K562 (cell line): ENCODE data around the gene FIZ1. TPM values are rescaled to one million over a fixed set of nuclear protein-coding genes. Genes with fewer than 3 reads are reported as not detected.

Source experiments
- ATAC-seq: fragments of 200-7000 bp; cut with Tn5 transposase; 3 replicates; pipeline ENCODE4 v1.9.1; 2020; ENCODE audit warnings: moderate library complexity
- BruUV-seq: library from RNA; stranded (reverse); fragments of 400-500 nt; replicated peaks from 2 replicates; lab custom pipeline; 2021; lab: Mats Ljungman, UMichigan
- CTCF ChIA-PET: fragments of 300-600 bp; formaldehyde crosslinking; extraction: SDS; loops from one replicate; lab custom pipeline; 2021; ENCODE audit warnings: low intra/inter-chr PET ratio; lab: Yijun Ruan, JAX
- POLR2A ChIA-PET: fragments of 300-600, 350-650 bp; sonication (Branson Sonifier 250); formaldehyde crosslinking; extraction: SDS; loops from one replicate; lab custom pipeline; 2021; ENCODE audit warnings: antibody characterized with exemption, inconsistent platforms; lab: Yijun Ruan, JAX
- DNase-seq, 4 experiments: peaks; one replicate each; pipeline versions ENCODE4 v3.0.0 to v3.0.0-alpha.2; 2011 to 2018; ENCODE audit warnings: low spot score in 3 of 4, mixed read lengths in 3 of 4; ENCODE audit errors: extremely low read depth in 1 of 4
- FAIRE-seq: peaks from 2 replicates; lab custom pipeline; 2011; peaks lifted over from hg19 to GRCh38; lab: Jason Lieb, UNC
- H2AFZ ChIP-seq: 2 replicates; pipeline ENCODE4 v1.6.0; 2011; ENCODE audit warnings: low read depth, low read length, control low read depth, inconsistent platforms
- H3K27ac ChIP-seq: fragments of 200-600 bp; 3 replicates; pipeline ENCODE4 v1.8.0; 2011; ENCODE audit warnings: low read depth, mild to moderate bottlenecking, control low read depth, inconsistent platforms, low read length, moderate library complexity, mixed read lengths; ENCODE audit errors: extremely low read depth
- H3K27me3 ChIP-seq, 2 experiments: fragments of 300-600 bp in 1 of 2; 2 replicates in 1 of 2; 3 replicates in 1 of 2; pipeline versions ENCODE4 v1.6.0 to v1.8.0; 2011; ENCODE audit warnings: inconsistent platforms in 2 of 2, low read length in 2 of 2, mild to moderate bottlenecking in 1 of 2, mixed read lengths in 1 of 2, moderate library complexity in 1 of 2; ENCODE audit not compliant: control insufficient read depth in 2 of 2, insufficient read depth in 2 of 2
- H3K36me3 ChIP-seq: fragments of 300-600 bp; 3 replicates; pipeline ENCODE4 v1.8.0; 2011; ENCODE audit warnings: mild to moderate bottlenecking, low read length, inconsistent platforms; ENCODE audit not compliant: control insufficient read depth, insufficient read depth
- H3K4me1 ChIP-seq, 2 experiments: fragments of 200-600 bp in 1 of 2; replicated peaks in 1 of 2; 2 replicates in 1 of 2; 3 replicates in 1 of 2; pipeline versions ENCODE4 v1.5.1 to v1.8.0; 2011; ENCODE audit warnings: inconsistent platforms in 2 of 2, low read length in 2 of 2, mild to moderate bottlenecking in 1 of 2, mixed read lengths in 1 of 2, moderate library complexity in 1 of 2; ENCODE audit not compliant: control insufficient read depth in 2 of 2, insufficient read depth in 2 of 2
- H3K4me2 ChIP-seq: 2 replicates; pipeline ENCODE4 v1.6.1; 2011; ENCODE audit warnings: low read length, control low read depth, inconsistent platforms, mixed read lengths; ENCODE audit not compliant: insufficient read depth
- H3K4me3 ChIP-seq: fragments of 200-600 bp; sonication (generic), shearing (Covaris generic); 2 replicates; pipeline ENCODE4 v1.5.1; 2016; ENCODE audit warnings: control low read depth, inconsistent platforms
- H3K79me2 ChIP-seq: fragments of 200-600 bp; 3 replicates; pipeline ENCODE4 v1.8.0; 2011; ENCODE audit warnings: low read length, inconsistent platforms; ENCODE audit not compliant: control insufficient read depth, insufficient read depth
- H3K9ac ChIP-seq, 2 experiments: 2 replicates each; pipeline versions ENCODE4 v1.6.0 to v1.6.1; 2011; ENCODE audit warnings: low read depth in 2 of 2, low read length in 2 of 2, control low read depth in 1 of 2, inconsistent platforms in 1 of 2, mild to moderate bottlenecking in 1 of 2, mixed read lengths in 1 of 2; ENCODE audit not compliant: insufficient read depth in 1 of 2
- H3K9me1 ChIP-seq: one replicate; pipeline ENCODE4 v1.6.0; 2011; ENCODE audit warnings: inconsistent platforms, mild to moderate bottlenecking, low read length, moderate library complexity; ENCODE audit not compliant: control insufficient read depth, insufficient read depth
- H3K9me3 ChIP-seq: replicated peaks from 2 replicates; pipeline ENCODE4 v1.5.1; 2011; ENCODE audit warnings: low read depth, low read length, inconsistent platforms; ENCODE audit not compliant: control insufficient read depth, insufficient read depth
- H4K20me1 ChIP-seq: replicated peaks from 2 replicates; pipeline ENCODE4 v1.6.1; 2011; ENCODE audit warnings: low read length, inconsistent platforms, mixed read lengths; ENCODE audit not compliant: control insufficient read depth, insufficient read depth
- AFF4 ChIP-seq: sonication (generic); formaldehyde crosslinking; IDR thresholded peaks from 2 replicates; pipeline ENCODE4 v1.8.0; 2023; ENCODE audit warnings: mild to moderate bottlenecking, missing genetic modification reagents
- ATF7 ChIP-seq: fragments of 450-650 bp; IDR thresholded peaks from 2 replicates; pipeline ENCODE4 v1.7.1; 2014; ENCODE audit warnings: mild to moderate bottlenecking, moderate library complexity
- CEBPZ ChIP-seq: fragments of 150-350 bp; IDR thresholded peaks from 2 replicates; pipeline ENCODE4 v1.6.1; 2014; ENCODE audit warnings: low read depth, mild to moderate bottlenecking, low read length, borderline replicate concordance
- EGR1 ChIP-seq: fragments of 450-650 bp; conservative IDR thresholded peaks from 2 replicates; pipeline ENCODE4 v1.6.1; 2017; ENCODE audit warnings: mild to moderate bottlenecking
- EWSR1 ChIP-seq: fragments of 450-650 bp; IDR thresholded peaks from 2 replicates; pipeline ENCODE4 v1.6.1; 2018; ENCODE audit warnings: borderline replicate concordance, mild to moderate bottlenecking, low read depth, moderate library complexity; ENCODE audit not compliant: partially characterized antibody
- FOXK2 ChIP-seq, 2 experiments: fragments of 450-650 bp; IDR thresholded peaks in 1 of 2; conservative IDR thresholded peaks in 1 of 2; 2 replicates each; pipeline ENCODE4 v1.6.1; 2016; ENCODE audit warnings: low read depth in 2 of 2, mild to moderate bottlenecking in 1 of 2
- JUND ChIP-seq, 2 experiments: IDR thresholded peaks; 2 replicates in 1 of 2; 3 replicates in 1 of 2; pipeline ENCODE4 v1.6.1; 2011; ENCODE audit warnings: borderline replicate concordance in 2 of 2, low read depth in 2 of 2, low read length in 2 of 2, improper control_type of control experiment in 1 of 2, missing biosample characterization in 1 of 2, missing genetic modification characterization in 1 of 2, missing genetic modification reagents in 1 of 2
- MBD2 ChIP-seq: sonication (generic); IDR thresholded peaks from 2 replicates; pipeline ENCODE4 v1.6.1; 2016; ENCODE audit warnings: low read depth, borderline replicate concordance
- PRDM10 ChIP-seq: fragments of 450-650 bp; IDR thresholded peaks from 2 replicates; pipeline ENCODE4 v1.6.1; 2018; ENCODE audit not compliant: partially characterized antibody
- WGBS: fragments of 100-300 bp; shearing (Covaris generic); methylation state at CpG from one replicate; pipeline ENCODE4 v1.1.6; 2016; ENCODE audit warnings: low coverage, mixed read lengths; ENCODE audit not compliant: insufficient coverage; ENCODE audit errors: missing lambda C conversion rate; 5-methylcytosine and 5-hydroxymethylcytosine counted together
- in situ Hi-C: fragments of 300-500 bp; cut with MboI; formaldehyde crosslinking; loops from 4 replicates; pipeline ENCODE4 v1.15.0; 2018; ENCODE audit warnings: inconsistent platforms, mixed read lengths
- intact Hi-C: fragments of 100-400 bp; cut with micrococcal nuclease; formaldehyde crosslinking; loops from 2 replicates; pipeline ENCODE4 v1.14.2; 2022
- polyA plus RNA-seq, 8 experiments: library from polyadenylated mRNA; depleted of rRNA in 4 of 8; stranded (reverse) in 5 of 8; unstranded in 3 of 8; fragments of >200 nt; fragmentation: Nextera tagmentation in 2 of 8; fragmentation: Illumina TruSeq in 1 of 8; extraction: Ambion mirVana in 2 of 8; extraction: Trizol in 1 of 8; gene quantifications; 2 replicates each; pipeline versions ENCODE4 v1.2.1 to v1.2.3, GENCODE V29; 2011 to 2014; ENCODE audit warnings: inconsistent platforms in 1 of 8, missing spikeins in 1 of 8
- total RNA-seq, 7 experiments: library from RNA; depleted of rRNA in 6 of 7; stranded (reverse); fragments of >200 nt in 6 of 7; fragmentation: Illumina TruSeq in 2 of 7; extraction: Trizol in 2 of 7; gene quantifications; 2 replicates each; pipeline versions ENCODE4 v1.2.1 to v1.2.3, GENCODE V29; 2011 to 2021; ENCODE audit warnings: low replicate concordance in 1 of 7

The FIZ1 gene
- total and polyA plus RNA-seq, 9 of the 15 experiments (the other 6 are each of a cell fraction or from before 2014, with no cell fraction given) = 0.79 to 17.5 (median 5.5) TPM

- FAIRE-seq (no peak), ATAC-seq (peak; percentile 54), DNase-seq (peak in 2 of 4 experiments; percentile 28 to 32)
- CTCF ChIA-PET = no interaction called here
- H3K36me3 ChIP-seq = peaks cover 35% of the 10 kb centered on the region; the same call in 2 of the 3 replicates
- no peak overlapping the region for H3K4me2 ChIP-seq
- peaks cover 3% of the 10 kb centered on the region; the same call in 1 of the 2 replicates for H3K9me3 ChIP-seq
- no TSS peak for BruUV-seq
- no peaks in the 10 kb centered on the region for H3K79me2 ChIP-seq
- no peak overlapping the region for H3K27ac ChIP-seq
- no peak overlapping the region for H3K4me3 ChIP-seq
- in situ Hi-C loops (no loop called here), intact Hi-C loops (no loop called here)
- no peak overlapping the region; a peak in 1 of 4 replicates for H3K9ac ChIP-seq
- no peaks in the 10 kb centered on the region for H3K9me1 ChIP-seq
- 0 out of 2 replicates have a peak, but pooled peaks cover 6% of the 10 kb centered on the region for H4K20me1 ChIP-seq
- POLR2A ChIA-PET = no interaction called here
- H2AFZ ChIP-seq = no peak overlapping the region
- WGBS = 42% methylated on average over 9 of the region's 10 CpGs
- H3K27me3 ChIP-seq = no peaks in the 10 kb centered on the region
- peaks cover 10 to 29% of the 10 kb centered on the region in 2 experiments; a peak in 3 of 5 replicates for H3K4me1 ChIP-seq
- TF ChIP-seq JUND (IDR thresholded peaks at IDR 0.05; ENCODE audit: borderline replicate concordance, low read depth, low read length) = peak; percentile 59; the same call in 1 of the 2 replicates
- TF ChIP-seq JUND (tag; IDR thresholded peaks at IDR 0.05; ENCODE audit: borderline replicate concordance, low read depth, low read length) = no peak
- peak; percentile 27; the same call in 1 of the 2 replicates for TF ChIP-seq EGR1
- no peak for TF ChIP-seq EWSR1
- TF ChIP-seq CEBPZ = no peak
- no peak for TF ChIP-seq AFF4 (CRISPR knock-in tag)
- peak in 1 of 2 experiments; percentile 91; a peak in 1 of 4 replicates for TF ChIP-seq FOXK2 (conservative IDR thresholded peaks at IDR 0.05 in 1 of 2, IDR thresholded peaks at IDR 0.05 in 1 of 2; ENCODE audit: low read depth in 2 of 2)
- TF ChIP-seq ATF7 = peak; percentile 76; the same call in 1 of the 2 replicates
- peak; percentile 98 for TF ChIP-seq PRDM10
- TF ChIP-seq MBD2 = peak; percentile 46; the same call in 1 of the 2 replicates
These were observed 7.8 kb downstream of the FIZ1 start for GRCh38 chr19:55591555-55591954.
